ENCODE results near the gene CACNA1C.

DNA sequence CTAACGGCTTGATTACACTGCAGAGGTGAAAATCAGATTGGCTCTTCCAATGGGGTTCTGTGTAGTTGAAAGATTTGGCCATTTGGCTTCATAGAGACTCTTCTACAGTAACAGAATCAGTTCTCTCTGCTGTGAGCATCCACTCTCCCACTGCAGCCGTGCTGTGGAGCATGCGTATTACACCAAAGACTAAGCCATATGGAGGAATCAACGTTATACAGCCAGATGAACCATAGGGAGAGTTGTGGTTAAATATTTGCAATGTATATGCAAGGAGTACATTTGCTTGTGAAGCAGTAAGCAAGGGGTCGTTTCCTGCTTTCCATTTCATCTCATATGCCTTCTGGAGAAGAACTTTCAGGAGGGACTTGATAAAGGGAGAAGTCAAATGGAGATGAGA lies 410.9 kb downstream of the CACNA1C start:
- TF ChIP-seq, protein P1, sequence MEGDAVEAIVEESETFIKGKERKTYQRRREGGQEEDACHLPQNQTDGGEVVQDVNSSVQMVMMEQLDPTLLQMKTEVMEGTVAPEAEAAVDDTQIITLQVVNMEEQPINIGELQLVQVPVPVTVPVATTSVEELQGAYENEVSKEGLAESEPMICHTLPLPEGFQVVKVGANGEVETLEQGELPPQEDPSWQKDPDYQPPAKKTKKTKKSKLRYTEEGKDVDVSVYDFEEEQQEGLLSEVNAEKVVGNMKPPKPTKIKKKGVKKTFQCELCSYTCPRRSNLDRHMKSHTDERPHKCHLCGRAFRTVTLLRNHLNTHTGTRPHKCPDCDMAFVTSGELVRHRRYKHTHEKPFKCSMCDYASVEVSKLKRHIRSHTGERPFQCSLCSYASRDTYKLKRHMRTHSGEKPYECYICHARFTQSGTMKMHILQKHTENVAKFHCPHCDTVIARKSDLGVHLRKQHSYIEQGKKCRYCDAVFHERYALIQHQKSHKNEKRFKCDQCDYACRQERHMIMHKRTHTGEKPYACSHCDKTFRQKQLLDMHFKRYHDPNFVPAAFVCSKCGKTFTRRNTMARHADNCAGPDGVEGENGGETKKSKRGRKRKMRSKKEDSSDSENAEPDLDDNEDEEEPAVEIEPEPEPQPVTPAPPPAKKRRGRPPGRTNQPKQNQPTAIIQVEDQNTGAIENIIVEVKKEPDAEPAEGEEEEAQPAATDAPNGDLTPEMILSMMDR (IDR thresholded peaks at IDR 0.05; ENCODE audit: borderline replicate concordance, extremely low read depth, low read length, poor library complexity, severe bottlenecking): no peak
- no peak for TF ChIP-seq EZH2 (IDR thresholded peaks at IDR 0.05; ENCODE audit: borderline replicate concordance, low read depth, low read length, severe bottlenecking)

Data from DND-41 (cell line).